Erythroblast (primary cell): ENCODE measurements around the gene BICRA.

Source experiments
- GATA1 ChIP-seq: IDR thresholded peaks from 2 replicates; pipeline ENCODE4 v1.6.1; 2011; ENCODE audit warnings: low read depth, mild to moderate bottlenecking, control low read depth, low read length, moderate library complexity
- POLR2A ChIP-seq: IDR thresholded peaks from 2 replicates; pipeline ENCODE4 v1.6.1; 2011; ENCODE audit warnings: mild to moderate bottlenecking, low read length

DNA sequence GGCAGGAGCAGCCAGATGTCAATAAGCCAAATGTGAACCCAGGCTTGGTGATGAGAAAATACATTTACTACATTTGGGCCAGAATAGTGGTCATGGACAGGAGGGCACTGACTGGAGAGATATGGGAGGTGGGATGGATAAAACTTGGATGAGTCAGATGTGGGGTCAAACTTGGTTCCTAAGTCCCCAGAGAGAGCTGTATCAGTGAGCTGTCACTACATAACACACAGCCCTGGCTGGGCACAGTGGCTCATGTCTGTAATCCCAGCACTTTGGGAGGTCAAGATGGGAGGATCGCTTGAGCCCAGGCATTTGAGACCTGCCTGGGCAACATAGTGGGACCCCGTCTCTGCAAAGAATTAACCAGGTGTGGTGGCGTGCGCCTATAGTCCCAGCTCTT, 52.7 kb downstream of the BICRA start:
- TF ChIP-seq POLR2A (no peak), GATA1 (no peak)
